ENCODE measurements around the gene CUL1.

Gene CUL1

GRCh38 chr7:148828965-148829364 lies 130.3 kb downstream of the CUL1 start:
- no peak for DNase-seq
- peaks cover 60% of the 10 kb centered on the region for H3K36me3 Mint-ChIP-seq (ENCODE audit: low read depth)

GRCh38 chr7:148830897-148831692 lies 132.4 kb downstream of the CUL1 start:
- peak overlapping the region; percentile 86 for H3K27ac Mint-ChIP-seq
- H3K4me3 Mint-ChIP-seq = no peak overlapping the region
- TF ChIP-seq CTCF (IDR thresholded peaks at IDR 0.05) = no peak
- H3K27me3 Mint-ChIP-seq (ENCODE audit: low read depth, poor library complexity) = no peaks in the 10 kb centered on the region
- no peak for DNase-seq
- peaks cover 4% of the 10 kb centered on the region for H3K4me1 Mint-ChIP-seq
- no peaks in the 10 kb centered on the region for H3K9me3 Mint-ChIP-seq
- peaks cover 66% of the 10 kb centered on the region for H3K36me3 Mint-ChIP-seq (ENCODE audit: low read depth)

More at GRCh38 chr7:148828965-148829364, 130.3 kb downstream of the CUL1 start:
- peaks cover 16% of the 10 kb centered on the region for H3K4me1 Mint-ChIP-seq
- TF ChIP-seq CTCF (IDR thresholded peaks at IDR 0.05) = no peak
- H3K27me3 Mint-ChIP-seq (ENCODE audit: low read depth, poor library complexity) = no peaks in the 10 kb centered on the region
- H3K27ac Mint-ChIP-seq = no peak overlapping the region
- H3K4me3 Mint-ChIP-seq = no peak overlapping the region
- H3K9me3 Mint-ChIP-seq = no peaks in the 10 kb centered on the region

GRCh38 chr7:148831782-148832181 lies 133.1 kb downstream of the CUL1 start:
- DNase-seq = no peak
- Mint-ChIP-seq H3K4me3 (no peak overlapping the region), H3K27ac (no peak overlapping the region), H3K9me3 (no peaks in the 10 kb centered on the region), H3K27me3 (ENCODE audit: low read depth, poor library complexity) (no peaks in the 10 kb centered on the region), H3K36me3 (ENCODE audit: low read depth) (peaks cover 68% of the 10 kb centered on the region), H3K4me1 (no peaks in the 10 kb centered on the region)
- TF ChIP-seq CTCF (IDR thresholded peaks at IDR 0.05) = no peak

GRCh38 chr7:148834605-148835004 lies 135.9 kb downstream of the CUL1 start:
- no peak for DNase-seq
- H3K4me1 Mint-ChIP-seq = no peaks in the 10 kb centered on the region
- no peak overlapping the region for H3K4me3 Mint-ChIP-seq
- H3K27ac Mint-ChIP-seq = no peak overlapping the region
- no peaks in the 10 kb centered on the region for H3K27me3 Mint-ChIP-seq (ENCODE audit: low read depth, poor library complexity)
- peaks cover 82% of the 10 kb centered on the region for H3K36me3 Mint-ChIP-seq (ENCODE audit: low read depth)
- TF ChIP-seq CTCF (IDR thresholded peaks at IDR 0.05) = no peak
- no peaks in the 10 kb centered on the region for H3K9me3 Mint-ChIP-seq

- TF ChIP-seq CTCF (IDR thresholded peaks at IDR 0.05) = no peak
- Mint-ChIP-seq H3K27me3 (ENCODE audit: low read depth, poor library complexity) (no peaks in the 10 kb centered on the region), H3K36me3 (ENCODE audit: low read depth) (peaks cover 75% of the 10 kb centered on the region), H3K4me1 (no peaks in the 10 kb centered on the region), H3K4me3 (no peak overlapping the region), H3K9me3 (no peaks in the 10 kb centered on the region), H3K27ac (no peak overlapping the region)
- DNase-seq = no peak
These were observed 137.2 kb downstream of the CUL1 start for GRCh38 chr7:148835854-148836253.

- Mint-ChIP-seq H3K27me3 (ENCODE audit: low read depth, poor library complexity) (no peaks in the 10 kb centered on the region), H3K4me3 (no peak overlapping the region), H3K4me1 (no peaks in the 10 kb centered on the region), H3K36me3 (ENCODE audit: low read depth) (peaks cover 75% of the 10 kb centered on the region), H3K9me3 (no peaks in the 10 kb centered on the region), H3K27ac (peak overlapping the region; percentile 72)
- DNase-seq = no peak
- TF ChIP-seq CTCF (IDR thresholded peaks at IDR 0.05) = no peak
These were observed 140.2 kb downstream of the CUL1 start for GRCh38 chr7:148838905-148839304.
